Osteocyte (in vitro differentiated cells): ENCODE data around the gene MPZ. TPM values are rescaled to one million over a fixed set of nuclear protein-coding genes. Genes with fewer than 3 reads are reported as not detected.

ENCODE experiments used
- DNase-seq: peaks from one replicate; pipeline ENCODE4 v3.0.0; 2021; ENCODE audit warnings: mixed read lengths; ENCODE audit not compliant: unreplicated experiment; ENCODE audit errors: extremely low spot score
- H3K27ac Mint-ChIP-seq: one replicate; pipeline ENCODE4 v1.8.0; 2021; ENCODE audit warnings: mild to moderate bottlenecking, mixed read lengths; ENCODE audit not compliant: unreplicated experiment
- H3K27me3 Mint-ChIP-seq: one replicate; pipeline ENCODE4 v1.8.0; 2021; ENCODE audit warnings: mixed read lengths; ENCODE audit not compliant: unreplicated experiment
- H3K36me3 Mint-ChIP-seq: one replicate; pipeline ENCODE4 v1.8.0; 2021; ENCODE audit warnings: mixed read lengths; ENCODE audit not compliant: unreplicated experiment
- H3K4me1 Mint-ChIP-seq: one replicate; pipeline ENCODE4 v1.8.0; 2021; ENCODE audit warnings: mixed read lengths; ENCODE audit not compliant: unreplicated experiment
- H3K4me3 Mint-ChIP-seq: one replicate; pipeline ENCODE4 v1.8.0; 2021; ENCODE audit warnings: mild to moderate bottlenecking, moderate library complexity, mixed read lengths; ENCODE audit not compliant: unreplicated experiment
- H3K9me3 Mint-ChIP-seq: one replicate; pipeline ENCODE4 v1.8.0; 2021; ENCODE audit warnings: mixed read lengths; ENCODE audit not compliant: unreplicated experiment
- total RNA-seq: library from RNA; stranded (reverse); gene quantifications from 2 replicates; pipeline ENCODE4 v1.2.1, GENCODE V29; 2021
- TF ChIP-seq, protein P1 (sequence below): fragments of 200-600 bp; sonication (generic); IDR thresholded peaks from 2 replicates; pipeline ENCODE4 v1.5.0; 2021; ENCODE audit warnings: antibody characterized with exemption, mild to moderate bottlenecking, moderate library complexity

The MPZ gene
- total RNA-seq, 1 donor from 2014 or later: 0.81 TPM

DNA sequence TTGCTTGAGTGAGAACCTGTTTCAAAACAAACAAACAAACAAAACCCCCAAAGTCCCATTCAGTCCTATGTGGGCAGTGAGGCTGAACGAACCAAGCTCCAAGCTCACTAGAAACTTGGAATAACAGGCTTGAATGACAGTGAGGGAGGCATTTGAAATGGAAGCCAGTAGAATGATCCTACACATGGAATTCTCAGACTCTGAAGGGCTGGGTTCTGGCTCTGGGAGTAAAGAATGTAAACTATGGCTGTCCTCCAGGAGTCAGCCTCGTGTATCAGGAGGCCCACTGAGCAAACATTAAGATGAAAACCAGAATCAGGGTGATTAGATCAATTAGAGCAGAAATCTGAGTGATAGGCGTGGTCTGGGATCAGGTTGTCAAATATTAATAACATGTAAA lies 36.4 kb downstream of the MPZ start:
- TF ChIP-seq, protein P1, sequence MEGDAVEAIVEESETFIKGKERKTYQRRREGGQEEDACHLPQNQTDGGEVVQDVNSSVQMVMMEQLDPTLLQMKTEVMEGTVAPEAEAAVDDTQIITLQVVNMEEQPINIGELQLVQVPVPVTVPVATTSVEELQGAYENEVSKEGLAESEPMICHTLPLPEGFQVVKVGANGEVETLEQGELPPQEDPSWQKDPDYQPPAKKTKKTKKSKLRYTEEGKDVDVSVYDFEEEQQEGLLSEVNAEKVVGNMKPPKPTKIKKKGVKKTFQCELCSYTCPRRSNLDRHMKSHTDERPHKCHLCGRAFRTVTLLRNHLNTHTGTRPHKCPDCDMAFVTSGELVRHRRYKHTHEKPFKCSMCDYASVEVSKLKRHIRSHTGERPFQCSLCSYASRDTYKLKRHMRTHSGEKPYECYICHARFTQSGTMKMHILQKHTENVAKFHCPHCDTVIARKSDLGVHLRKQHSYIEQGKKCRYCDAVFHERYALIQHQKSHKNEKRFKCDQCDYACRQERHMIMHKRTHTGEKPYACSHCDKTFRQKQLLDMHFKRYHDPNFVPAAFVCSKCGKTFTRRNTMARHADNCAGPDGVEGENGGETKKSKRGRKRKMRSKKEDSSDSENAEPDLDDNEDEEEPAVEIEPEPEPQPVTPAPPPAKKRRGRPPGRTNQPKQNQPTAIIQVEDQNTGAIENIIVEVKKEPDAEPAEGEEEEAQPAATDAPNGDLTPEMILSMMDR: no peak
- Mint-ChIP-seq H3K27ac (no peak overlapping the region), H3K27me3 (peaks cover 46% of the 10 kb centered on the region), H3K4me3 (no peak overlapping the region), H3K4me1 (no peaks in the 10 kb centered on the region), H3K36me3 (no peaks in the 10 kb centered on the region), H3K9me3 (no peaks in the 10 kb centered on the region)
- no peak for DNase-seq

DNA sequence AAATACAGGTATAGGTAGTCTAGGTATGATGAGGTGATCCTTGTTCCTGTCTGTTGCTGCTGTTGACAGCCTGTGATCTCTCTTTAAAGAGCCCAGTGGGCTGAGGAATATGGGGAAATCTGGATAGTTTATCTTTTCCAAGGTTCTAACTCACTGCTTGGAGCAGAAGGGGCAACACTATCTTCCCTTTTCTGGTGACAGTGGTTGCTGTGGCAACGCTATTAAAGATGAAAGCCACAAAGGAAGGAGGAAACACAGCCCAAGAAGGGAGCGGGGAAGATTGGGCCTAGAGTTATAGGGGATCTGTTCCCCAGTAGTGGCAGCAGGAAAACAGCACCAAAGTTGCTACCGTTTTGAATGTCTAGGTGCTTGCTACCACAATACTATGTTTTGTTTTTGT lies 42.4 kb downstream of the MPZ start:
- H3K4me3 Mint-ChIP-seq: no peak overlapping the region
- peaks cover 8% of the 10 kb centered on the region for H3K4me1 Mint-ChIP-seq

DNA sequence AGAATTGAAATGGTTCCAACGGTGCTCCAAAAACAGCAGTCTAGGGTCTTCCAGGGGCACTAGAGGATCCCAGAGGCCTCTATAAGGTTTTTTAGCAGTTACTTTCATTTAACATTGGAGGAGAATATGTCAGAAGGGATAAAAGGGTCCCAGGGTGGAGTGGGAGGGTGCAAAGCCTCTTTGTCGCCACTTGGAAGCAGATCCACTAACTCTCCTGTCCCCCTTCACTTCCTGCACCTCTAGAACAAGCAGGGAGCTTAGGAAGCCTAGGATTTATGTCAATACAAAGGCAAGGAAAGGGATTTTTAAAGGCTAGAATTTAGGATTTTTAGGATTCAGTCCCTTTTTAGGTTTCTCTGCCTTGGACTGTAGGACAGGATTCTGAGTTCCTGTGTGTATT lies 42.9 kb downstream of the MPZ start:
- Mint-ChIP-seq H3K27ac (no peak overlapping the region), H3K4me1 (peaks cover 8% of the 10 kb centered on the region), H3K27me3 (peaks cover 26% of the 10 kb centered on the region), H3K9me3 (no peaks in the 10 kb centered on the region), H3K4me3 (no peak overlapping the region), H3K36me3 (no peaks in the 10 kb centered on the region)
- no peak for DNase-seq
- TF ChIP-seq, protein P1: no peak

More for the DNA sequence above, 42.4 kb downstream of the MPZ start:
- Mint-ChIP-seq H3K27me3 (peaks cover 25% of the 10 kb centered on the region), H3K27ac (no peak overlapping the region), H3K9me3 (no peaks in the 10 kb centered on the region), H3K36me3 (no peaks in the 10 kb centered on the region)
- DNase-seq: no peak
- TF ChIP-seq, protein P1: no peak

DNA sequence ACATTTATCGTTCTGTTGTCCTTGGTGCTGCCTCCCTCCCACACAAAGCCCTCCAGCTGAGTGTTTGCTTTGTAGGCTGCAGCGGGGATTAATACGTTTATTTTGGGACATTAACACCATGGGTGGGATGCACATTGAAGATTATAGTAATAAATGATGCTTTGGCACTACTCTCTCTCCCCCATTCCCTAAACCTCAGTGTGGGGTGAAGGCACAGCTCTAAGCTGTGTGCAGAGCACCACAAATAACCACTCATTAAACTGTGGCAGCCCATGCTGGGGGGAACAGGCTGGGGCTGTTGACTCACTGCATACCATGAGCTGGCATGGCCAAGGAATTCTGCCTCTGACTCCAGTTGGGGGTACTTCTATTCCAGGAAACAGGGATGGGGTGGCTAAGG lies 43.6 kb downstream of the MPZ start:
- no peaks in the 10 kb centered on the region for H3K36me3 Mint-ChIP-seq
- peaks cover 10% of the 10 kb centered on the region for H3K4me1 Mint-ChIP-seq
- no peak overlapping the region for H3K4me3 Mint-ChIP-seq
- no peak overlapping the region for H3K27ac Mint-ChIP-seq
- no peak for DNase-seq
- H3K27me3 Mint-ChIP-seq: peaks cover 29% of the 10 kb centered on the region
- H3K9me3 Mint-ChIP-seq: no peaks in the 10 kb centered on the region
- TF ChIP-seq, protein P1: no peak

DNA sequence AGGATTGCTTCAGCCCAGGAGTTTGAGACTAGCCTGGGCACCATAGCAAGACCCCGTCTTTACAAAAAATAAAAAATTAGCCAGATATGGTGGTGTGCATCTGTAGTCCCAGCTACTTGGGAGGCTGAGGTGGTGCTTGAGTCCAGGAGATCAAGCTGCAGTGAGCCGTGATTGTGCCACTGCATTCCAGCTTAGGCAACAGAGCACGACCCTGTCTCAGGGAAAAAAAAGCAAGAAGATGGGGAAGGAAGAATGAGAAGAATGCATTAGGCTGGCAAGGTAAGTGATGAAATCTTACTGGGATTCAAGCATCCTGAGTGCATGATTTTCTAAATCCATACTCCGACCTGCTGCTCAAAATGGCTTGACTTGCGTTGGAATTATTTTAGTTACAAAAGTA lies 44.5 kb downstream of the MPZ start:
- TF ChIP-seq, protein P1: no peak
- Mint-ChIP-seq H3K27me3 (peaks cover 38% of the 10 kb centered on the region), H3K4me3 (no peak overlapping the region), H3K27ac (no peak overlapping the region), H3K9me3 (no peaks in the 10 kb centered on the region), H3K4me1 (peaks cover 14% of the 10 kb centered on the region), H3K36me3 (no peaks in the 10 kb centered on the region)
- DNase-seq: no peak
